Activated CD8-positive, alpha-beta memory T cell treated with anti-CD3 and anti-CD28 coated beads, Interleukin-2, amount 50 U/mL, for 4 hours (primary cell): ENCODE measurements around the gene NLRC5.

Experiments used
- DNase-seq: peaks from one replicate; pipeline ENCODE4 v3.0.0-alpha.2; 2020

NLRC5 gene

DNA sequence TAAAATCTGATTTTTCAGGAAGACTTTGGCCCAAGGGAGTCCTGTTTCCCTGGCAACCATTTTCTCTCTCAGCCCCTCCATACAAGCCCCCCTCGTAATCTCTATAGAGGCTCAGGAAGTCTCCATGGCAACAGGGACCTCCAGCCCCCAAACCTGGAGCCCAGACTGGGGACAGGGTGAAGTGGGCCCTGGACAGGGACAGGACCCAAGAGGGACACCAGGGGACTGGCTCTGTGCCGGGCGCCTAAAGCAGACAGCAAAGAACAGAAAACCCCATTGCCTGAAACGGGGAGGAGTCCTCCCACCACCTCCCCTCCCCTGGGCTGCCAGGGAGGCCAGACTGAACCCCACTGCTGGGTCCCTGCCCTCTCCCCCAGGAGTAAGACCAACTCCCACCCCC, 143.7 kb downstream of the NLRC5 start:
- no peak for DNase-seq
